ENCODE data around the gene UGT2A2.
A peak's percentile ranks its signal among the peaks of the same experiment; 100 is the strongest.
"Not testable (repeated sequence)": the region's sequence is repeated elsewhere in the genome, so short reads cannot be mapped to it uniquely, and the experiment has no call there.

UGT2A2 gene

DNA sequence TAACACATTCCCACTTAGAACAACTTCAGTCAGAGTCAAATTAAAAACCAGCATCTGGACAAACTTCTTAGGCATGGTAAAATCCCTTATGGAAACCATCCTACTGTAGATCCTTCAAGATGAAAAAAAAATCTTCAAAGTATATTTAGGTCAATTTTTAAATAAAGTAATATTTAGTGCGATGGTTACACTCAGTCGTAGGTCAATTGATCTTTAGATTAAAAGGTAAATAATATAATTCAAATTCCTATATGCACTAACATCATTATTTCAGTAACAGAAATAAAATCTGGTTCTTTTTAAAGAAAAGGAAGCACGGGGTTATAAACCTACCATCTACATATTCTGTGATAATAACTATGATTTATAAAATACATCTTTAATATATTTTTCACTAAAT is at the start of gene UGT2A2:
TSS of gene UGT2A2 (minus strand) at position 101 of the 400 bp plus-strand sequence. CDS start at position 99, 2 bp downstream.
- no peak for DNase-seq

DNA sequence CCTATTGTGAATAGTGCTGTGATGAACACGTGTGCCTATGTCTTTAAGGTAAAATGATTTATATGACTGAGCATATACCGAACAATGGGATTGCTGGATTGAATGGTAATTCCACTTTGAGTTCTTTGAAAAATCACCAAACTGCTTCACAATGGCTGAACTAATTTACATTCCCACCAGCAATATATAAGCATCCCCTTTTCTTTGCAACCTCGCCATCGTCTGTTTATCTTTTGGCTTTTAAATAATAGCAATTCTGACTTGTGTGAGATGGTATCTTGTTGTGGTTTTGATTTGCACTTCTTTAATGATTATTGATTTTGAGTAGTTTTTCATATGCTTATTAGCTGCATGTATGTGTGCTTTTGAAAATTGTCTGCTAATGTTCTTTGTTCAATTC is 45.4 kb upstream of the UGT2A2 start:
- no peak for DNase-seq

DNA sequence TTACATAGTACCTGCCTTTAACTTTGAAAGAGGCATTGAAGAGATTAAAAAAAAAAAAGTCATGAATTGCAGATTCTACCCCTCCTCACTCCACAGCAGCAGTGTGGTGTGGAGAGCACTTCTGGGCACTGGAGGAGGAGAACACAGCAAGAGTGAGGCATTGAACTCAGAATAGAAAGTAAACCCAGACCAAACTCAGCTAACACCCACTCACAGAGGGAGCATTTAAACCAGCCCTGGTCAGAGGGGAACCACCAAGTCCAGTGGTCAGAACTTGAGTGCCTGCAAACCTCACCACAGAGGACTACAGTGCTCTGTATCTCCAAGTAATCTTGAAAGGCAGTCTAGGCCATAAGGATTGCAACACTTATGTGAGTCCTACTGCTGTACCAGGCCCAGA is 29.2 kb upstream of the UGT2A2 start:
- no peak for DNase-seq

- DNase-seq, result not testable (repeated sequence)
Measured at GRCh38 chr4:69664009-69664408, 24.6 kb upstream of the UGT2A2 start.

- peak; percentile 2 to 11 for DNase-seq
Measured at GRCh38 chr4:69661130-69661803, 21.8 kb upstream of the UGT2A2 start.

- DNase-seq, result no peak
Measured at GRCh38 chr4:69658133-69658532, 18.7 kb upstream of the UGT2A2 start.

GRCh38 chr4:69656653-69657158 is 17.3 kb upstream of the UGT2A2 start:
- no peak for DNase-seq

GRCh38 chr4:69653147-69653546 is 13.7 kb upstream of the UGT2A2 start, which contains the start of gene UGT2A1:
TSS of gene UGT2A1 (minus strand) at chr4:69653247. CDS start at chr4:69647644, 5,603 bp downstream.
- no peak for DNase-seq

DNA sequence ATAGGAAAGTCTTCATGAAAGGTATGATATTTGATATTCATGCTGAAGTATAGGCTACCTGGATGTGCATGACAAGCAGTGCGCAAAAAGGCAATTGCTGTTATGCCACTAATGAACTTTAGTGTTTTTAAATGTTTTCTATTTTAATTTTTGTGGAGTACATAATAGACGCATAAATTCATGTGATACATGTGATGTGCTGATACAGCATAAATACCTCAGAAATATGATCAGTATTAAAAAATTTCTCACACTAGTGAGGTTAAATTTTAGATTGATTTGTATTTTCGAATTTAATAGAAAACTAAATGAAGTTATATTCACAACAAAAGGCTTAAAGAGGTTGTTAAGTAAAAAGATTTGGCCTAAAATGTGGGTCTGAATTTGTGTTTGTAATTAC is 11.4 kb upstream of the UGT2A2 start:
- no peak for DNase-seq

GRCh38 chr4:69649629-69650028 is 10.2 kb upstream of the UGT2A2 start:
- DNase-seq, result no peak

DNA sequence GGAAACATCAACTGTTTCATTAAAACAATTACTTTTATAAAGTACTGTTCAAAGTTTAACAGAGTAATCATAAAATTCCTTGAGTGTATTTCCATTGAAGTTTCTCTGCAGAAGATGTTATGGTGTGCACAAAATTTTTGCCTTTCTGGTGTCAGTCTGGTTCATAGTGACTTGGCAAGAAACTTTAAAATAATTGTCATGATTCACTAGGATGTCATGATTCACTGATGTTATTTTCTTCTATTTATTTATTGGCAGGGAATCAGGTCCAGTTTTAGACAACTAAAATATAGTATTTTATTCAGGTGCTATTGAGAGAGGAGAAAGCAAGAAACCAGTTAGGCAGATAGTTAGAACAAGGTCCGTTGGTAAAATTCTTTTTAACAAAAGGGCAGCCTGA is 9.8 kb upstream of the UGT2A2 start:
- DNase-seq, result no peak

GRCh38 chr4:69642961-69643360 is 3.5 kb upstream of the UGT2A2 start:
- DNase-seq, result no peak

DNA sequence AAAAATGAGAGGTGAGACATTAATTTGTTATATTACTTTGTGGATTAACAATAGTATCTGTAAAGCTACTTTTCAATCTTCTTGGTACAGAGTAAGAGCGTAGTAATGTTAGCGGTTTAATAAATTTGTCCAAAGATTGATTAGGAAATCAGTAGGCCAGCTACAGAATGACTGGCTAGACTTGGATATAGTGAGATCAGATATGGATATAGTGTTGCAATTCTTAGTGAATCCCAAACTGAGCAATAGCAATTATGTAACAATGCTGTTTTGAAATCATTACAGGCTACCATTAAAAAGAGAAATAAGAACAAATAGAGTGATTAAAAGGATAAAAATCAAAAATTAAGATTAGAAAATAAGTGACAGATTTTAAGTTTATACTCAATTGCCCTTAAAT is 847 bp upstream of the UGT2A2 start:
- no peak for DNase-seq

- DNase-seq, result no peak
Measured at GRCh38 chr4:69617083-69617694, 22.3 kb downstream of the UGT2A2 start.

- no peak for DNase-seq
Measured at GRCh38 chr4:69610484-69610883, 29.0 kb downstream of the UGT2A2 start.

- DNase-seq, result no peak
Measured at GRCh38 chr4:69601065-69601464, 38.4 kb downstream of the UGT2A2 start.

DNA sequence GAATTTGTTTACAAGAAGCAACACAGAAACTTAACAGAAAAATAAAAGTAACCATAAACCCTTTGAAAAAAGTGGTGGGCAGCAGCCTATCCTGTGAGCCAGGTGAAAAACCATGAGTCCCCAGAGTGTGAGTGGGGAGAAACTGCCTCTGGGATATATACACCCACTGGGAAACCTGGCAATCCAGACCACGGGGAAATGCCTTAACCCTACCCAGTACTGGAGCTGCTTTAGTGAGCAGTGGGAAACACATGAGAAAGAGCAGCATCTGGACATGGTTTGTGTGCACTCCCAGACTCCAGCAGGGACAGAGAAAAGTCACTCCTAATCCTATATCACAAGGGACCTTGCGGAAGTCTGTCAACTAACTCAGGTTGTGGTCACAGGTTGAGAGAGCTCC is 39.4 kb downstream of the UGT2A2 start:
- no peak for DNase-seq

GRCh38 chr4:69594382-69594781 is 45.1 kb downstream of the UGT2A2 start:
- DNase-seq, result no peak

GRCh38 chr4:69591364-69591763 is 48.1 kb downstream of the UGT2A2 start:
- DNase-seq, result no peak

DNA sequence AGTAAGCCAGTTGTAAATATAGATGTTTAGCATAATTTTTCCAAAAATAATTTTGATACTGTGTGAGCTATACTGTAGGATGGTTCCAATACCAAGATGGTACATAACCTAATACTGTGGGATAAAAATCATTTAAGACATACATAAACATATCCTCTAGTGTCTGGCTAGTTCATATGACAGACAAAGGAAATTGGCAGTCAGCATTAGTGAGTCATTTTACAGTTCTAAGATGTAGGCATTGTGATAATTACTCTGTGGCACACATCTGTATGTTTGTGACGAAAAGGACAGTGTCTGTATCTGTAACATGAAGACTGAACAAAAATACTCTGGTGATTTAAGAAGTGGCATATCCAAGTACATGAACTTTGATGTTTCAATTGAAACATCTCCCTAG is 49.6 kb downstream of the UGT2A2 start:
- no peak for DNase-seq

DNA sequence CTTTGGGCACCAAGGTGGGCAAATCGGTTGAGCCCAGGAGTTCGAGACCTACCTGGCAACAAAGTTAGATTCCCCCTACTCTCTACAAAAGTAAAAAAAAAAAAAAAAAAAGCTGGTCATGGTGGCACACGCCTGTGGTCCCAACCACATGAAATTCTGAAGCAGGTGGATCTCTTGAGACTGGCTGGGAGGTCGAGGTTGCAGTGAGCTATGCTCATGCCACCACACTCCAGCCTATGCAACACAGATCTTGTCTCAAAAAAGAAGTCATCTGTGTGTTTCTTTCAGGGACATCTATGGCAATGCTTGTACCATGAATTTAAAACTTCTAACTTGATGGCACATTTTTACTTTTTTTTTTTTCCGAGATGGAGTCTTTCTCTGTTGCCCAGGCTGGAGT is 55.3 kb downstream of the UGT2A2 start:
- DNase-seq, result no peak

- no peak for DNase-seq
Measured at GRCh38 chr4:69583543-69583942, 55.9 kb downstream of the UGT2A2 start.

GRCh38 chr4:69577245-69577644 is 62.2 kb downstream of the UGT2A2 start:
- DNase-seq, result no peak

- no peak for DNase-seq
Measured at GRCh38 chr4:69576251-69576877, 63.1 kb downstream of the UGT2A2 start.

All from CD4-positive, alpha-beta T cell treated with Interleukin-1 beta for 1 hour (primary cell).